GM11168 (cell line): ENCODE results near the gene ARIH1.
"Not testable (repeated sequence)": the region's sequence is repeated elsewhere in the genome, so short reads cannot be mapped to it uniquely, and the experiment has no call there.

ENCODE experiments used
- in situ Hi-C: fragments of 300-500 bp; cut with MboI; formaldehyde crosslinking; loops from one replicate; pipeline ENCODE4 v1.12.0; 2022; ENCODE audit warnings: low sequenced_read_pairs; ENCODE audit not compliant: unreplicated experiment

Gene ARIH1

GRCh38 chr15:72591361-72591760 lies 117.2 kb downstream of the ARIH1 start:
- in situ Hi-C loops: loop anchor here (10.0 kb wide), 1 partner anchor 83 kb away; no protein-coding TSS in a partner anchor

DNA sequence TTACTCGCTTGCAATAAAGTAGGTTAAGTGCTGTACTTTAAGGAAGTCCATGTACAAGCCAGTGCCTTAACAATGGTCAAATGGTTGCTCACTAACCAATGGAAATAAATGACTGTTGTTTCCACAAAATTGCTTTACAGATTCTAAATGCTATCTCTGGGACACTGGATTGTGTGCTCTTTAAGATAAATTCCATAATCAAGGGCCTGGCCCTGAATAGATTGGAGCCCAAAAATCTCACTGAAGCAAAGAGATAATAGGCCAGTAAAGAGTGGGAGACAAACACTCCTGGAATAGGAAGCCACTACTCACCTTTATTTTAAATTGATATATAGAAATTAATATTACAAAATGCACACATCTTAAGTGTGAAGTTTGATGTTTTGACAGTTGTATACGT lies 118.0 kb downstream of the ARIH1 start:
- in situ Hi-C loops: loop anchor here (10.0 kb wide), 1 partner anchor 83 kb away; no protein-coding TSS in a partner anchor

- in situ Hi-C loops: loop anchor here (10.0 kb wide), 1 partner anchor 82 kb away; no protein-coding TSS in a partner anchor
These were observed 118.5 kb downstream of the ARIH1 start for GRCh38 chr15:72592676-72593075.

- in situ Hi-C loops: loop anchor here (10.0 kb wide), 1 partner anchor 81 kb away; no protein-coding TSS in a partner anchor
These were observed 119.7 kb downstream of the ARIH1 start for GRCh38 chr15:72593838-72594237.

GRCh38 chr15:72599855-72600464 lies 125.8 kb downstream of the ARIH1 start:
- in situ Hi-C loops: loop anchor here (10.0 kb wide), 1 partner anchor 75 kb away; no protein-coding TSS in a partner anchor

DNA sequence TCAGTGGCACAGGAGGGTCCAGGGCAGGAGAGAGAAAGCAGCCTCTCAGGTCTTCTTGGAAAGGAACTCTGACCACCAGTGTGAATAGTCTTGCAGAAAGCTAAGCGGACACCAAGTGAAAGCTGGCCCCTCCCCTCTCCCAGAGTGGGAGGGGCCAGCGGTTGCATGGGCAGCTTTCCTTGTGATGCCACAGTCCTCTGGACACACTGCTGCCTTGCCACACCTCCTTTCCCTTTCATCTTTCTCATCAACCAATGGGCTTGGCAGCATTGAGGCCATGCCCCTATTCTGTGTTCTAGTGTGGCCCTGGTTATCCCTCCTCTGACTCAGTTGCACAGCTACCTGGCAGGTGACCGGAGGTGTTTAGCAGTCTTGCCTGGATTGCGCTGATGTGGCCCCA lies 130.7 kb downstream of the ARIH1 start:
- in situ Hi-C loops: no loop called here

GRCh38 chr15:72608084-72608483 lies 134.0 kb downstream of the ARIH1 start:
- in situ Hi-C loops: not testable (repeated sequence)

DNA sequence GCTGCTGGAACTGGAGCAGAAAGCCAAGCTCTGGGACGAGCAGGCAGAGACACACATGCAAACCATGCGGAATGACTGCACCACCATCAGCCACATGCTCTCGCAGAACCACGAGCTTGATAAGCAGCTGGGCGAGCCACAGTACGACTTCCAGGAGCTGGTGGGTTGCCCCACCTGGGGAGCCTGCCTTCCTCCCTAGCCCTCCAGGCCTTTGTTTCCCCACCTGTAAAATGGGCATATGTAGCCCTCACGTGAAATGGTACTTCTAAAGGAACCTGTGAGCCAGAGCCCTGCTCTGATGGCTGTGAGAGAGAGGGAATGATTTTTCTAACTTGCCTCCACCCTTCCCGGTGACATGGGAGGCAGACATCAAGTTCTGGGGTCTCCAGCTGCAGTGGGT lies 135.7 kb downstream of the ARIH1 start:
- in situ Hi-C loops: no loop called here

DNA sequence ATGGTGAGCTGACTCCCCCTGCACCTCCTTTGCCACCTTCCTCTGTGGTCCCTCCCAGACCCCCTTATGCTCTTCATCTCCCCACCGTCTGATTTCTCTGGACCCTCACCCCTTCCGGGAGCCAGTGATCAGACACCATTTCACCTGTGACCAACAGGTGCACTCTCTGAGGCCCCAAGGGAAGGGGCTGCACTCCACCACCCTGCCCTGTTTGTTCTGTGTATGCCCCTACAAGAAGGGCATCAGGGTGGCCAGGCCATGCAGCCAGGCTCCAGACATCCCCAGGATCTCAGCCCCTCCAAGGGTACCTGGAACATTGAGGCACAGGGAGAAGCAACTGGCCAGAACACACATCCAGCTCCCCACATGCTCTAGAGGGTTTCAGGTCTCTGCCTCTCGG lies 138.2 kb downstream of the ARIH1 start:
- in situ Hi-C loops: not testable (repeated sequence)

DNA sequence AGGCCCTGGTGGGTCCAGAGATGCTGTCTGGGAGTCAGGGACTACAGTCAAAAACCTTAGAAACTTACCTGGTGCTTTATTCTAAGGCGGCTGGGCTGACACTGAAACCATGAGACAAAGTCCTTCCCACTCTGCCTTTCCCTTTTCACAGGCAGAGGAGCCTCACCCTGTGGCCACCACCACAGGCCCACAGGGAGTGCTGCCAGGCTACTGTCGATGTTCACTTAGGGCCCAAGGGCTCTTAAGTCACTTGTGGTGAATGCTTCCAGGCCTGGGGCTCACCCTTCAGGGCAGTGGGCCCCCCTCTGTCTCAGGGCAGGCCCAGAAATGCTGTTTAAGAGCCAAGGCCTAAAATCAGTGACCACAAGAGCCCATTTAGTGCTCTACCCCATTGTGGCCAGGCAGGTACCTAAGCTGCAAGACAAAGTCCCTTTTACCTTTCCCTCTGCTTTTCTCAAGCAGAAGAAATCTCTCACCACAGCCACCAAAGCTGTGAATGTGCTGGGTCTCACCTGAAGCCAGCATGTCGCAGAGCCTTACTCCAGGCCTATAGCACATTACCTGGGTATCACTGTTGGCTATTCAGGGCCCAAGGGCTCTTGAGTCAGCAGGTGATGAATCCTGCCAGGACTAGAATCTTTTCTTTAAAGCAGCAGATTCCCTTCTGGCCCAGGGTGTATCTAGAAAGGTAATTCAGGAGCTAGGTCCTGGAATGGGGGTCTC lies 140.8 kb downstream of the ARIH1 start:
- in situ Hi-C loops: no loop called here

DNA sequence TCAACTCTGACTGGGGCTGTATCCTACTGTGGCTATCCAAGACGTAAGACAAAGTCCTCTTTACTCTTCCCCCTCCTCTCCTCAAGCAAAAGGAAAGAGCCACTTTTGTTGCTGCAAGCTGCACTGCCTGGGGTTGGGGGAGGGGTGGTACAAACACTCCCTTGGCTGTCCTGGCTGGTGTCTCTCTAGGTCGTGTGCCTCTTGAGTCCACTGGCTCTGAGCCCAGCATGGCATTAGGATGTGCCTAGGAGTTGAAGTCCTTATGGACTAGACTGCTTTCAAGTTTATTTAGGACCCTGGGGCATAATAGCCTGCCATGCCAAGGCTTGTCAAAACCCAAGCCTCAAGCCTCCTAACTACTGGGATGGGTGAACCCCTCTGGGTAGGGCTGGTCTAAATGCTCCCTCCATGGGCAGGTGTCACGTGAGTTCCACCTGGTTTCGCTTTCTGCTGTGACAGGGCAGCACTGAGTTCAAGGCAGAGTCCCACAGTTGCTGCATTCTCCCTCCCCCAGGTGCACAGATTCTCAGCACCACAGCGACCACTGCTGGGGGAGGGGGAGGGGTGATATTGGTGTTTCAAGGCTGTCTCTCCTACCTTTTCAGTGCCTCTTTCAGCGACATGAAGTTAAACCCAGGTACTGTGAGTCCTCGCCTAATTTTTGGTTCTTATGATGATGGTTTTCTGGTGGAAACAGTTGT lies 141.6 kb downstream of the ARIH1 start:
- in situ Hi-C loops: not testable (repeated sequence)

GRCh38 chr15:72616491-72617210 lies 142.5 kb downstream of the ARIH1 start:
- in situ Hi-C loops: no loop called here

GRCh38 chr15:72623854-72624253 lies 149.7 kb downstream of the ARIH1 start:
- in situ Hi-C loops: not testable (repeated sequence)

DNA sequence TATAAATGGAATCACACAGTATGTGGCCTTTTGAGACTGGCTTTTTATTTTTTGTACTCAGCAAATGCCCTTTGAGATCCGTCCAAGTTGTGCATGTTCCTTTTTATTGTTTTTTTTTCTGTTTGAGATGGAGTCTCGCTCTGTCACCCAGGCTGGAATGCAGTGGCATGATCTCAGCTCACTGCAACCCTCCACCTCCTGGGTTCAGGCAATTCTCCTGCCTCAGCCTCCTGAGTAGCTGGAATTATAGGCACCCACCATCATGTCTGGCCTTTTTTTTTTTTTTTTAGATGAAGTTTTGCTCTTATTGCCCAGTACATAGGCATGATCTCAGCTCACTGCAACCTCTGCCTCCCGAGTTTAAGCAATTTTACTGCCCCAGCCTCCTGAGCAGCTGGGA lies 152.0 kb downstream of the ARIH1 start:
- in situ Hi-C loops: loop anchor here (5.0 to 25.0 kb wide), 2 partner anchors 56 to 1711 kb away; no protein-coding TSS in a partner anchor

DNA sequence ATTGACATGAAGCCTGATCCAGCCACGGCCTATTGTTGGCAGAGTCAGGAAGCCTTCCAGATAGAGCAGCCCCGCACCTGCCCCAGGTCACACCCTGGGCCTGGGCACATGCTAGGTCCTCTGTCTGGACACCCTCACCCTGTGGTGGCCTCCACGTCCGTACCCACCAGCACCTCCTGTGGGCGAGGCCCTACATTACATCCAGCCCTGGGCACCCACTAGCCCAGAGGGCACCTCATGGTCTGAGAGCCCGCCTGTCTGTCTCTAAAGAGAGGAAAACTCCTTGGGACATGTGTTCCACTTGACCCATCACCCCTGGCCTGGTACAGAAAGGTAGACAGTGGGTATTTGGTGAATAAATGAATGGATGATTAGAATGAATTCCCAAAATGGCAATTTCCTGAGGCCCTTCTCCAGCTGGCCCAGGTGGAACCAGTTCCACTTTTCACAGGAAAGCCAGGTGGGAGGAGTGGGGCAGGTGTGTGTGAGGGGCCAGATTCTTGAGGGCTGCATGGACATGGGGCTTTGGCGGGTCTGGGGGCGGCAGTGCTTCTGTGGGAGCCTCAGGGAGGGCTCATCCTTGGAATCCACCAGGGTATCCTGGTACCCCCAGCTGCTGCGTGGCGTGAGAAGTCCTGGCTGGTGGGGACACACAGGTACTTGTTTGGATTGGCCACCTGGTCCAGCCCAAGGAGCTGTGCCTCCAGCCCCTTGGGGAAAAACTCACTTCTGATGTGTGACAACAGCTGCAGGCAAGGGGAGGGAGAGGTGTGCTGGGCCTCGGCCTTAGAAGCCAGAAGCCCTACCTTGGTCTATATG lies 154.3 kb downstream of the ARIH1 start:
- in situ Hi-C loops: loop anchor here (5.0 to 25.0 kb wide), 2 partner anchors 54 to 1709 kb away; no protein-coding TSS in a partner anchor

DNA sequence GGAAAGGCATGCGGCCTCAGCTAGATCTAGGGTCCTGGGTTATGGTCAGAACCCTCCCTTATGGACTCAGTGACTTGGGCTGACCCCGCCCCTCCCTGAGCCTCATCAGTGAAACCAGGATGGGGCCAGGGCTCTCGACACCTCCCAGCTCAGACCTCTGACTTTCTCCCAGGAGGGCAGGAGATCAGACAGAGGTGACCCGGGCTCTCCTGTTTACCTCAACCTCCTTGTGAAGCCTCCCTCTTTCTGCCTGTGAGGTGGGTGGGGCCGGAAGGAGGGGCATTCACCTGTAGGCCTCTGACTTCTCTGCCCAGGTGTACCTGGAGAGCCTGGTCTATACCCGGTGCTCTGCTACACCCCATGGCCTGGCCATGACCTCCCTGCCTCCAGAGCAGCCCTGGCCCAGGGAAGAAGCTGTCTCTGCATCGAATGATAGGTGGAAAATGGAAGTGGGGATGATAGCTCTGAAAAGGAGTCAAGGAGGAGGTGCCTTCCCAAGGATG lies 155.0 kb downstream of the ARIH1 start:
- in situ Hi-C loops: loop anchor here (5.0 to 25.0 kb wide), 2 partner anchors 53 to 1708 kb away; no protein-coding TSS in a partner anchor

DNA sequence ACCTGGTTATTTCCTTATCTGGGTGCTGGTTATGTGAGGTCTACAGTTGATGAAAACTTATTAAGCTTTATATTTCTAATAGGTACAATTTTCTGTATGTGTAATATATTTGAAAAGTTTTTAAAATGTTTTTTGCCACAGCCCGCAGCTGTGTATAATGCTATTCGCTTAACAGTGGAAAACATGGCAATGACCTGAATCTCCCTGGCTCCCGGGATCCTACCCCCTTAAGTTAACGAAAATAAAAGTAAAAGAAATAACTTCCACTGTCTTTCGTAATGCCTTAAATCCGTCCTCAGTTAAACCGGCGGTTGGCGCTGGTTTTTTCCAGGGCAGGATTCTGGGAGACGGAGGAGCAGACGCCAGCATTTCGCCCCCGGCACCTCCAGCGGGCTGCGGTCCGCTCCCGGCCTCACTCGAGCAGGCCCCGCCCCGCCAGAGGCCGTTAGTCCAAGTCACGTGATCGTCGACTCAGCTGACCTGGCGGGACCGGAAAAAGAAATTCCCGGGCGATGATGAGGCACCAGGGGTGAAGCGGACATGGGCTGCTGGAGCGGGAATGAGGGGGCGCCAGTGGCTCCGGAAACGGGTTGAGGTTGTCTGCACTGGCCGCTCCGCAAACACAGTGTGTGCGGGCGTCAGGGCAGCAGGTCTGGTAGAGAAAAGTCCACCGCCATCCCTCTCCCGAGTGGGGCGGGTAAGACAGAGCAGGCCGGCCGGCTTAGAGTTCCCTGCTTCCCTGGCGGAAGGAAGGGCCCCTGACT lies 162.6 kb downstream of the ARIH1 start:
- in situ Hi-C loops: loop anchor here (5.0 to 25.0 kb wide), 2 partner anchors 1466 to 1701 kb away; no protein-coding TSS in a partner anchor
